Nephron (organoid): ENCODE results near the gene LRP8.

Source experiments
- H3K27ac Mint-ChIP-seq, 3 experiments: 2 replicates each; pipeline ENCODE4 v1.8.0; 2020; ENCODE audit warnings: mixed read lengths in 3 of 3, mild to moderate bottlenecking in 2 of 3, moderate library complexity in 1 of 3
- H3K27me3 Mint-ChIP-seq: 2 replicates; pipeline ENCODE4 v1.8.0; 2021; ENCODE audit warnings: low read depth, mild to moderate bottlenecking, moderate library complexity, mixed read lengths
- H3K36me3 Mint-ChIP-seq: 2 replicates; pipeline ENCODE4 v1.8.0; 2020; ENCODE audit warnings: low read depth, mixed read lengths
- H3K4me1 Mint-ChIP-seq: 2 replicates; pipeline ENCODE4 v1.8.0; 2020; ENCODE audit warnings: mixed read lengths
- H3K4me3 Mint-ChIP-seq, 3 experiments: 2 replicates each; pipeline ENCODE4 v1.8.0; 2020; ENCODE audit warnings: mild to moderate bottlenecking in 3 of 3, mixed read lengths in 3 of 3, moderate library complexity in 2 of 3
- H3K9me3 Mint-ChIP-seq: 2 replicates; pipeline ENCODE4 v1.8.0; 2020; ENCODE audit warnings: mixed read lengths
- TF ChIP-seq, protein P1 (sequence below), 3 experiments: fragments of 200-600 bp; sonication (generic); IDR thresholded peaks; one replicate each; pipeline ENCODE4 v1.5.0; 2021; ENCODE audit warnings: antibody characterized with exemption in 3 of 3; ENCODE audit not compliant: unreplicated experiment in 3 of 3

Gene LRP8

GRCh38 chr1:53203466-53203865, 124.4 kb downstream of the LRP8 start:
- H3K36me3 Mint-ChIP-seq: peaks cover 76% of the 10 kb centered on the region
- H3K4me3 Mint-ChIP-seq: no peak overlapping the region
- no peak overlapping the region for H3K27ac Mint-ChIP-seq
- H3K27me3 Mint-ChIP-seq: no peaks in the 10 kb centered on the region
- TF ChIP-seq, protein P1, sequence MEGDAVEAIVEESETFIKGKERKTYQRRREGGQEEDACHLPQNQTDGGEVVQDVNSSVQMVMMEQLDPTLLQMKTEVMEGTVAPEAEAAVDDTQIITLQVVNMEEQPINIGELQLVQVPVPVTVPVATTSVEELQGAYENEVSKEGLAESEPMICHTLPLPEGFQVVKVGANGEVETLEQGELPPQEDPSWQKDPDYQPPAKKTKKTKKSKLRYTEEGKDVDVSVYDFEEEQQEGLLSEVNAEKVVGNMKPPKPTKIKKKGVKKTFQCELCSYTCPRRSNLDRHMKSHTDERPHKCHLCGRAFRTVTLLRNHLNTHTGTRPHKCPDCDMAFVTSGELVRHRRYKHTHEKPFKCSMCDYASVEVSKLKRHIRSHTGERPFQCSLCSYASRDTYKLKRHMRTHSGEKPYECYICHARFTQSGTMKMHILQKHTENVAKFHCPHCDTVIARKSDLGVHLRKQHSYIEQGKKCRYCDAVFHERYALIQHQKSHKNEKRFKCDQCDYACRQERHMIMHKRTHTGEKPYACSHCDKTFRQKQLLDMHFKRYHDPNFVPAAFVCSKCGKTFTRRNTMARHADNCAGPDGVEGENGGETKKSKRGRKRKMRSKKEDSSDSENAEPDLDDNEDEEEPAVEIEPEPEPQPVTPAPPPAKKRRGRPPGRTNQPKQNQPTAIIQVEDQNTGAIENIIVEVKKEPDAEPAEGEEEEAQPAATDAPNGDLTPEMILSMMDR (IDR thresholded peaks at IDR 0.05; ENCODE audit: unreplicated experiment in 3 of 3): no peak
- H3K9me3 Mint-ChIP-seq: peaks cover 26% of the 10 kb centered on the region
- H3K4me1 Mint-ChIP-seq: no peaks in the 10 kb centered on the region

DNA sequence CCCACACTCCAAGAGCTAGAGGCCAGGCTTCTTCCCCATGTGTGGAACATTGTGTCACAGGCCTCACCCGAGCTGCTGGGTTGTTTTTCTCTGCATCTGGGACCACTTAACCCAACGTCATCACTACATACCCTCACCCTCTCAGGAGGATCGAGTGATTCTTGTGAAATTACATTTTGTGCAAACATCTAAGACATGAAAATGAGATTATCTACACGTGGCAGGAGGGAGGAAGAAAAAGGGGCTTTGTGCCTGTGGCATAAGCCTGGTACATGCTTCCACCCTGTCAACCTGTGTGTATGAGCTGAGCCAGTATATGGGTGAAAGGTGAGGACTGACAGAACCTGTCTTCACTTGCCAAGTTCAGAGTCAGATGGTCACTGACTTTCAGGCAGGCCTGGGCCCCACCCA, 129.6 kb downstream of the LRP8 start:
- H3K27ac Mint-ChIP-seq: peak overlapping the region; percentile 95 to 96 (median 96)
- H3K36me3 Mint-ChIP-seq: peaks cover 25% of the 10 kb centered on the region
- H3K27me3 Mint-ChIP-seq: no peaks in the 10 kb centered on the region
- TF ChIP-seq, protein P1 (IDR thresholded peaks at IDR 0.05; ENCODE audit: unreplicated experiment in 3 of 3): no peak
- H3K4me1 Mint-ChIP-seq: peaks cover 33% of the 10 kb centered on the region
- H3K4me3 Mint-ChIP-seq: peak overlapping the region; percentile 90 to 99 (median 96)
- H3K9me3 Mint-ChIP-seq: no peaks in the 10 kb centered on the region

DNA sequence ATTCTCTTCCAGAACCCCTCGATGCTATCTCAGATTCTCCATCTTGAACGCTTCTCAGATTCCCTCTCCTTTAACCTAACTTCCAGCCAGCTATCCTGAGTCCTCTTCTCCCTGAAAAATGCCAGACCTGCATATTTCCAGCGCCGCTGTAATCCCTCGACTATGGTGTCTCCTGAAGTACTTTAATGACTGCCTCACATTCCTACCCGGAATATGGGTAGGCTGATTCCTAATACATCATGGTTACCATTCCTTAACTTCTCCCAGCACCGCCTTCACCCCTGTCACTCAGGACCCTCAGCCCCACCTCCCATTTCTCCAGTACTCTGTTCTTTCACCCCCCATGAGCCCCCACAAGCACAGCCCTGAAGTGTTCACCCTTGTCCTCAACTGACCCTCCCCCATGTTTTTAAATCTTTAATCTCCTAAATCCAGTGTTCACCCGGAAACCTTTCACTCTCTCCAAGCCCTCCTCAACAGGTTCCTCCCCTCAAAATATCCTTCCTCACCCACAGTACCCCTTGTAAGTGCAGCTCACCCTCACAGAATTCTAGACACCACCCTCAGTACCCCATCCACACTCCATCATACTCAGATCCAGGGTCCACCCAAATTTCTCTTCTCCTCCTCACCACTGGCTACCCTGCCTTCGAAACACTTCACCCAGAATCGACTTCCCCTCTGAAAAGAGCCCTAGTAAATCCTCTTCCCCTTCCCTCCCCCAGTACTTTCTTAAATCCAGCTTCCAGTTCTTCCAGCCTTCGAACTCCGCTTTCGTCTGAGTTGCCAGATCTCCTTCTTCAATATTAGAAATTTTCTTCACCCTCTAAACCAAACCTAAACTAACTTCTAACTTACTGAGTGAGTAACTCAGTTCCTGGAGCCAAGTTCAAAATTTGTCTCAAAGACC, 130.3 kb downstream of the LRP8 start:
- TF ChIP-seq, protein P1 (IDR thresholded peaks at IDR 0.05; ENCODE audit: unreplicated experiment in 3 of 3): no peak
- peaks cover 2% of the 10 kb centered on the region for H3K27me3 Mint-ChIP-seq
- H3K4me3 Mint-ChIP-seq: peak overlapping the region; percentile 90 to 99 (median 96)
- H3K27ac Mint-ChIP-seq: peak overlapping the region; percentile 95 to 96 (median 96)
- peaks cover 18% of the 10 kb centered on the region for H3K36me3 Mint-ChIP-seq
- H3K9me3 Mint-ChIP-seq: no peaks in the 10 kb centered on the region
- H3K4me1 Mint-ChIP-seq: peaks cover 33% of the 10 kb centered on the region

DNA sequence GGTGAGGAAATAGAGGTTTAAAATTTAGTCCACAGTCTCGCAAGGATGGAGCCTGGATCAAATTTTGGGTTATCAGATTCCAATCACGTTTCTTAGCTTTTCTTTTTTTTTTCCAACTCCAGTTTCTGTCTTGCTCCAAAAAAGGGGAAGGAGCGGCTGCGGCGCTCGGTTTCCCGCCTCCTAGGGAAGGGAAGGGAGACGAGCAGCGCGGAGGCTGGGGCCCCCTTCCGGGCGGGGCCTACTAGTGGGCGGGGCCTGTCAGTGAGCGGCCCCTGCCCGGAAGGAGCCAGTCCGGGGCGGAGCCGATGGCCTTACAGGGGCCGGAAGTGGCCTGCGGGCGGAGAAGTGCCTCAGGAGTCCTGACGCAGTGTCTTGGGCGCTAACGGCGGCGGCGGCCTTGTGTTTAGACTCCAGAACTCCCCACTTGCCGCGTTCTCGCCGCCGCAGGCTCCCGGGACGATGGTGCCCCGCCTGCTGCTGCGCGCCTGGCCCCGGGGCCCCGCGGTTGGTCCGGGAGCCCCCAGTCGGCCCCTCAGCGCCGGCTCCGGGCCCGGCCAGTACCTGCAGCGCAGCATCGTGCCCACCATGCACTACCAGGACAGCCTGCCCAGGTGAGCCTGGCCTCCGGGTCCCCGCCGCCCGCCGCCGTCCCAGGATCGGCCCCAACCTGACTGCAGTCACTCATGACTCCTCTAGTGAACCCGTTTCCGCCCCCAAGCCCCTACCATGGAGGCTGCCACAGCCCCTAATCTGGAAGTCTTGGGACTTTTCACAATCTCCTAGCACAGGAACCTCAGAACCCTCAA, 131.2 kb downstream of the LRP8 start, which contains the start of gene CPT2:
Gene CPT2 (plus strand): TSS at position 340 of the 806 bp plus-strand sequence. CDS start 120 bp downstream, at position 460.
- Mint-ChIP-seq H3K4me3 (peak within 1 kb of the TSS; percentile 90 to 99 (median 96)), H3K27ac (peak within 1 kb of the TSS; percentile 95 to 97 (median 96)), H3K4me1 (peaks cover 33% of the 10 kb centered on the region), H3K27me3 (peaks cover 3% of the 10 kb centered on the region), H3K36me3 (peaks cover 12% of the 10 kb centered on the region), H3K9me3 (no peaks in the 10 kb centered on the region)
- TF ChIP-seq, protein P1 (IDR thresholded peaks at IDR 0.05; ENCODE audit: unreplicated experiment in 3 of 3): no peak

GRCh38 chr1:53196017-53196484, 131.8 kb downstream of the LRP8 start:
- Mint-ChIP-seq H3K4me3 (peak overlapping the region; percentile 86 to 90 (median 87)), H3K27me3 (peaks cover 3% of the 10 kb centered on the region), H3K36me3 (peaks cover 6% of the 10 kb centered on the region), H3K27ac (peak overlapping the region; percentile 95 to 97 (median 96)), H3K9me3 (no peaks in the 10 kb centered on the region), H3K4me1 (peaks cover 33% of the 10 kb centered on the region)
- TF ChIP-seq, protein P1 (IDR thresholded peaks at IDR 0.05; ENCODE audit: unreplicated experiment in 3 of 3): no peak
